Measurements from ENCODE around the gene EIF4E1B. TPM values are rescaled to one million over a fixed set of nuclear protein-coding genes. Genes with fewer than 3 reads are reported as not detected.

Gene EIF4E1B
- total RNA-seq, 1 donor from 2014 or later: not detected

DNA sequence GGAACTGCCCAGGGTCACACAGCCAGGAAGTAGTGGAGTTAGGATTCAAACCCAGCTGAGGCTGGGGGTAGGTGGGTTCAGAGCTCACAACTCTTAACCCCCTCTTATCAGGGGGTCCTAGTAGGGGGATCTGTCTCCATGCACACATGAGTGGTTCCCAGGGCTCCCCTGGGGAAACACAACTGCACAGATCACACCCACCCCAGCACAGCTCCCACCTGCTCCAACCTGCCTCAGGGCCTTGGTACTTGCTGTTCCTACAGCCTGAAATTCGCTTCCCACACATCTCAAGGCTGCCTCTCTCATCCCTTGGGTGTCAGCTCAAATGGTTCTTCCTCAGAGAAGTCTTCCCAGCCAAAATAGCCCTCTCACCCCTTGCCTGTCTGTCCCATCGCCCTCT is 5.0 kb upstream of the EIF4E1B start:
- no peak overlapping the region for H3K27ac ChIP-seq
- H3K4me1 ChIP-seq: peaks cover 6% of the 10 kb centered on the region
- intact Hi-C loops (cut with DNase I): no loop called here
- TF ChIP-seq CTCF (IDR thresholded peaks at IDR 0.05): no peak
- H3K36me3 ChIP-seq: no peaks in the 10 kb centered on the region
- H3K4me3 ChIP-seq: no peak overlapping the region
- DNase-seq (no peak), ATAC-seq (no peak)
- peaks cover 76% of the 10 kb centered on the region for H3K27me3 ChIP-seq
- H3K9me3 ChIP-seq: no peaks in the 10 kb centered on the region

GRCh38 chr5:176625966-176626875 is 4.3 kb upstream of the EIF4E1B start:
- no peak for TF ChIP-seq CTCF (IDR thresholded peaks at IDR 0.05)
- no peaks in the 10 kb centered on the region for H3K36me3 ChIP-seq
- no peak overlapping the region for H3K27ac ChIP-seq
- intact Hi-C loops (cut with DNase I): no loop called here
- no peak for DNase-seq
- H3K9me3 ChIP-seq: no peaks in the 10 kb centered on the region
- H3K4me3 ChIP-seq: no peak overlapping the region
- ATAC-seq: no peak
- H3K27me3 ChIP-seq: peaks cover 75% of the 10 kb centered on the region
- peaks cover 6% of the 10 kb centered on the region for H3K4me1 ChIP-seq

DNA sequence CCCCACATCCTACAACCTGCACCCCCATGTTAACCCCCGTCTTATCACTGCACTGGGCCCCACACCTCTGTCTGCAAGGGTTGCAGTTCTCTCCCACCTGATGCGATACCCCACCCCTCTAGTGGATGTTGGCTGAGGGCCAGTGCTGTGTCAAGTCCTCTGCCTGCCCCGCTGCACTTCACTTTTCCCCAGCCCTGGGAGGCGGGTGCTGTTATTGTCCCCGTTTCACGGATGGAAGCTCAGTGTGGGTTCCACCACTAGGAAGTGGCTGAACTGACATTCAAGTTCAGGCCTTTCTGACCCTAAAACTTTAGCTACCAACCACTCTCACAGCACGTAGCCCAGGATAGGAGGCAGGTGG is 3.6 kb upstream of the EIF4E1B start:
- Histone ChIP-seq H3K4me3 (no peak overlapping the region), H3K9me3 (no peaks in the 10 kb centered on the region), H3K4me1 (peaks cover 6% of the 10 kb centered on the region), H3K27ac (no peak overlapping the region), H3K27me3 (peaks cover 75% of the 10 kb centered on the region), H3K36me3 (no peaks in the 10 kb centered on the region)
- no peak for DNase-seq
- intact Hi-C loops (cut with DNase I): no loop called here
- ATAC-seq: no peak
- TF ChIP-seq CTCF (IDR thresholded peaks at IDR 0.05): no peak

GRCh38 chr5:176627582-176627981 is 2.9 kb upstream of the EIF4E1B start:
- TF ChIP-seq CTCF (IDR thresholded peaks at IDR 0.05): no peak
- no peaks in the 10 kb centered on the region for H3K36me3 ChIP-seq
- H3K27me3 ChIP-seq: peaks cover 76% of the 10 kb centered on the region
- no peak for DNase-seq
- no peak overlapping the region for H3K4me3 ChIP-seq
- ATAC-seq: no peak
- no peaks in the 10 kb centered on the region for H3K9me3 ChIP-seq
- H3K27ac ChIP-seq: no peak overlapping the region
- intact Hi-C loops (cut with DNase I): no loop called here
- H3K4me1 ChIP-seq: peaks cover 6% of the 10 kb centered on the region

DNA sequence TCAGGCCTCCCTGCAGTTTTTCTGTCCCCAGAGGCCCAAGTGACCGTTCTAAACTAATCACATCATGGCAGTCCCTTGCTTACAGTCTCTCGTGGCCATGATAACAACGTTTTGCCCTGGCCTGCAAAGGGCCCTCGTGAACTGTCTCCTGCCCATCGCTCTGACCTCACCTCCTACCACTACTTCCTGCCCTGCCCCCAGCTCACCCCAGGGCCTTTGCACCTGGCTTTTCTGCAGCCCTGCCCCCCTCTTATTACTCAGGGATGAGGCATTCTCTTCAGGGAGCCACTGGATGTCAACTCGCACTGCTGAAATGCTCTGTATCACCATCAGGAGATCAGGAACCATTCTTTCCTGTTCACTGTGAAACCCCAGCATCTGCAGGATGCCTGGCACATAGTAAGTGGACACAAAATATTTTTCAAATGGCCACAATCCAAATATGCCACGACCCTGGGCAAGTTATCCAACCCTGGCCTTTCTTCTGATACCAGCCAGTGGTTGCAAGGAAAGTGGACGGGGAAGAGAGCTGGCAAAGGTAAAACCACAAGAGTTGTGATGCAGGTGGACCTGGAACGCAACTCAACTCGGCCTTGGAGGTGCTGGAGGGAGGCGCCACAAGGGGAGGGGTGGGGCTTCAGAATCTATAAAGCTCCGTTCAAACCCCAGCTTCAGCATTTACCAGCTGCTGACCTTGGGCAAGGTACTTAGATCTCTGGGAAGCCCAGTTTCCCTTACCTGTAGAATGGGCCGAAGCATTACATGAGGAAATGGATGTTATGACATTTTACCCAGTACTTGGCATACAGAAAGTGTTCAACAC is 1.9 kb upstream of the EIF4E1B start:
- TF ChIP-seq CTCF (IDR thresholded peaks at IDR 0.05): no peak
- H3K27me3 ChIP-seq: peaks cover 84% of the 10 kb centered on the region
- H3K4me3 ChIP-seq: no peak overlapping the region
- DNase-seq (no peak), ATAC-seq (no peak)
- H3K27ac ChIP-seq: no peak overlapping the region
- H3K9me3 ChIP-seq: no peaks in the 10 kb centered on the region
- H3K36me3 ChIP-seq: no peaks in the 10 kb centered on the region
- peaks cover 6% of the 10 kb centered on the region for H3K4me1 ChIP-seq
- intact Hi-C loops (cut with DNase I): no loop called here

Measured in upper lobe of right lung (tissue), 1 donor.